ENCODE results near the gene DHRSX. TPM values are rescaled to one million over a fixed set of nuclear protein-coding genes. Genes with fewer than 3 reads are reported as not detected.

DHRSX gene
- total RNA-seq, 1 donor from 2014 or later: 19.0 TPM

- no peak overlapping the region for H3K4me3 ChIP-seq (ENCODE audit: low read depth, low read length)
- DNase-seq (ENCODE audit: low read depth) (peak; percentile 20), FAIRE-seq (no peak)
- H3K36me3 ChIP-seq (ENCODE audit: control insufficient read depth, insufficient read depth, low read length): peaks cover 1% of the 10 kb centered on the region
- H3K27me3 ChIP-seq (ENCODE audit: control insufficient read depth, insufficient read depth, low read length): no peaks in the 10 kb centered on the region
- TF ChIP-seq CTCF (IDR thresholded peaks at IDR 0.05; ENCODE audit: insufficient read depth, low read length, severe bottlenecking): no peak
Observed at GRCh38 chrX:2261831-2262667, 238.7 kb downstream of the DHRSX start.

- TF ChIP-seq CTCF (IDR thresholded peaks at IDR 0.05; ENCODE audit: insufficient read depth, low read length, severe bottlenecking): no peak
- H3K36me3 ChIP-seq (ENCODE audit: control insufficient read depth, insufficient read depth, low read length): no peaks in the 10 kb centered on the region
- no peaks in the 10 kb centered on the region for H3K27me3 ChIP-seq (ENCODE audit: control insufficient read depth, insufficient read depth, low read length)
- DNase-seq (ENCODE audit: low read depth) (no peak), FAIRE-seq (no peak)
- no peak overlapping the region for H3K4me3 ChIP-seq (ENCODE audit: low read depth, low read length)
Observed at GRCh38 chrX:2252331-2253065, 248.3 kb downstream of the DHRSX start.

GRCh38 chrX:2251211-2251610 is 249.6 kb downstream of the DHRSX start:
- Histone ChIP-seq H3K36me3 (ENCODE audit: control insufficient read depth, insufficient read depth, low read length) (no peaks in the 10 kb centered on the region), H3K27me3 (ENCODE audit: control insufficient read depth, insufficient read depth, low read length) (no peaks in the 10 kb centered on the region), H3K4me3 (ENCODE audit: low read depth, low read length) (no peak overlapping the region)
- peak; percentile 38 for DNase-seq (ENCODE audit: low read depth)
- TF ChIP-seq CTCF (IDR thresholded peaks at IDR 0.05; ENCODE audit: insufficient read depth, low read length, severe bottlenecking): no peak
- no peak for FAIRE-seq

- FAIRE-seq (no peak), DNase-seq (ENCODE audit: low read depth) (no peak)
- no peak overlapping the region for H3K4me3 ChIP-seq (ENCODE audit: low read depth, low read length)
- TF ChIP-seq CTCF (IDR thresholded peaks at IDR 0.05; ENCODE audit: insufficient read depth, low read length, severe bottlenecking): no peak
- no peaks in the 10 kb centered on the region for H3K27me3 ChIP-seq (ENCODE audit: control insufficient read depth, insufficient read depth, low read length)
- H3K36me3 ChIP-seq (ENCODE audit: control insufficient read depth, insufficient read depth, low read length): peaks cover 2% of the 10 kb centered on the region
Observed at GRCh38 chrX:2243913-2244460, 256.8 kb downstream of the DHRSX start.

- no peak for TF ChIP-seq CTCF (IDR thresholded peaks at IDR 0.05; ENCODE audit: insufficient read depth, low read length, severe bottlenecking)
- Histone ChIP-seq H3K36me3 (ENCODE audit: control insufficient read depth, insufficient read depth, low read length) (peaks cover 2% of the 10 kb centered on the region), H3K4me3 (ENCODE audit: low read depth, low read length) (no peak overlapping the region), H3K27me3 (ENCODE audit: control insufficient read depth, insufficient read depth, low read length) (no peaks in the 10 kb centered on the region)
- no peak for FAIRE-seq
- DNase-seq (ENCODE audit: low read depth): no peak
Observed at GRCh38 chrX:2242980-2243379, 257.8 kb downstream of the DHRSX start.
